OCI-M2 (cell line): ENCODE results near the gene IL1RAP.

Experiments used
- DNase-seq: peaks from one replicate; lab custom pipeline; 2025; ENCODE audit not compliant: unreplicated experiment; lab: John Stamatoyannopoulos, UW

IL1RAP gene

GRCh38 chr3:190568036-190568435 is 54.2 kb downstream of the IL1RAP start:
- DNase-seq, result no peak

DNA sequence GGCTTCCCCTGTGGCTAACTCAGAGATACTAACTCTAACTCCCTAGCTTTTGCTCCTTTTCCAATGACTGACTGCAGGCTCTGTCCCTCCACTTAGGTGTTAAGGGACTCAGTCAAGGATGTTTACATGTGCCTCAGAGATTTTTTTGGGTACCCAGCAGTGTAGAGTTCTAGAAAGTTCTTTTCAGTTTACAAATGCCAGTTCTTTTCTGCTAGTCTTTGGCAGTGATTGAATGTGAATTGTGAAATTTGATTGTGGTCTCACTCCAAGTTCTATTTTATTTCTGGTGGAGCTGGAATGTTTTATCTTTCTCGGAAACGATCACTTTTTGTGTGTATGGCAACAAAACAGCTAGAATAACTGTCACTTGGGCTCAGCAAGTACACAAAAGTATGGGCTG is 60.6 kb downstream of the IL1RAP start:
- DNase-seq, result no peak

- no peak for DNase-seq
Measured at GRCh38 chr3:190575437-190576185, 61.7 kb downstream of the IL1RAP start.

- no peak for DNase-seq
Measured at GRCh38 chr3:190577225-190577624, 63.3 kb downstream of the IL1RAP start.

- DNase-seq, result no peak
Measured at GRCh38 chr3:190579514-190580137, 65.7 kb downstream of the IL1RAP start.

- DNase-seq, result no peak
Measured at GRCh38 chr3:190580417-190580816, 66.5 kb downstream of the IL1RAP start.

GRCh38 chr3:190581041-190581541 is 67.2 kb downstream of the IL1RAP start:
- no peak for DNase-seq

DNA sequence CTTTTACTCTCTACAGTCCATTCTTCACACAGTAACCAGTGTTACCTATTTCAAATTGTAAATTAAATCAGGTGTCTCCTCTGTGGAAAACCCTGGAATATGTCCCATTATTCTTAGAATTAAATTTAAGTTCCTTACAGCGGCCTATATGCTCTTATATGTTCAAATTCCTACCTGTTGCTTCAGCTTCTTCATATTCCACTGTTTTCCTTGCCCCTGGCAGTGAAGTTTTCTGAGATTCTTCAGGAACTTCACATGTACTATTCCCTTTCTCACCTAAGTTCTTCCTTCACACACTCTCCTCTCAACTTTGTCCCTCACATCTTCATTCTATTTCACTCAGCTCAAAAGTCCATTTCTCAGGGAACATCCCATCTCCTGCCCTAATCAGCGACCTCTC is 68.8 kb downstream of the IL1RAP start:
- DNase-seq, result no peak

DNA sequence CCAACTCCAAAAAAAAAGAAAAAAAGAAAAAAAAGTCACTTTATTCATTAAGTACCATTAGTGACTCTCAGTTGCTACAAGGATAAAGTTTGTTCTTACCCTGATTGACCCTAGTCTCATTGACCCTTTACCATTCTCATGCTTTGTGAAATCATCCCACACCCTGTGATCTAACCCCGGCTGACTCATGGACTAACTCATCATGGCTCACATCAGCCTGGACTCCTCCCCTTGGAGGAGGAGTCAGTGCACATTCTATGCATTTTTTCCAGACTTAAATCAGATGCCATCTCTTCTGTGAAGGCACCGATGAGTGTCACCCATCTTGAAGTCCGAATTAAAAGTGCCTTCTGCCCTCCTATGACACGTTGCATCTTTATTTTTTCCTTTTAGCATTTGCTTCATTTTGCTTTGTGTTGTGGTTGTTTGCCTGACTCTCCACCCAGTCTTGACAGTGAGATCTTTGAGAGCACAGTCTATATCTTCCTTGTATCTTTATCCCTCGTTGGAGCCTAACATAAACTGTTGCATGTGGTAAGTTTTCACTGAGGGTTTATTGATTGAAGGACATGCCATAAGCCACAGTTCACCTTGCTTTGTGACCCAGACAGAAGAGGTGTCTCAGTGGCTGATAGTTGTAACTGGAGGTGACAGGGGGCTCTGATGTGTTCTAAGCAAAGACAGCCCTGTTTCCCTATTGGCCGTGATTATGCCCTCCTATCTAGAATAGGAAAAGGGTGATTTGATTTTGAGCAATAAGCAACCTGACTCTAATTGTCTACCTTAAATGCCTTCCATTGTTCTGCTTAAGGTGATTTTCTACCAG is 72.1 kb downstream of the IL1RAP start:
- DNase-seq, result no peak

GRCh38 chr3:190586631-190587011 is 72.7 kb downstream of the IL1RAP start:
- DNase-seq, result no peak

- no peak for DNase-seq
Measured at GRCh38 chr3:190588570-190588969, 74.7 kb downstream of the IL1RAP start.

- DNase-seq, result no peak
Measured at GRCh38 chr3:190589326-190589725, 75.4 kb downstream of the IL1RAP start.

DNA sequence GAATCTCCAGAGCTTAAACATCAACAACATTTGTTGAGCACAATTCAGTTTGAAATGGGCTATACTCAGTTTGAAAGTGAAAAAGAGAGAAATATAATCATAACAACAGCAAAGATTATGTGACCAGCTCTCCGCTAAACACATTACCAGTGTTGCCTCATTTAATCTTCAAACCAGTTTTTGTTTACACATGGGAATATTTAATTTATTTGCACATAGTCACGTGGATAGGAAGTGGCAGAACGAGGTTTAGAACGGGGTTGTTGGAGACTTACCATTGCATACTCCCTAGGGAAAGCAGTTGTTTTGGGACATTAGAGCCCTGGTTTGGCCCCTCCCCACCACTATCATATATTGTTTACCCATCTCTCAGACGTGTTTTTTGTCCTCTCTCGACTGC is 77.2 kb downstream of the IL1RAP start:
- DNase-seq, result no peak

DNA sequence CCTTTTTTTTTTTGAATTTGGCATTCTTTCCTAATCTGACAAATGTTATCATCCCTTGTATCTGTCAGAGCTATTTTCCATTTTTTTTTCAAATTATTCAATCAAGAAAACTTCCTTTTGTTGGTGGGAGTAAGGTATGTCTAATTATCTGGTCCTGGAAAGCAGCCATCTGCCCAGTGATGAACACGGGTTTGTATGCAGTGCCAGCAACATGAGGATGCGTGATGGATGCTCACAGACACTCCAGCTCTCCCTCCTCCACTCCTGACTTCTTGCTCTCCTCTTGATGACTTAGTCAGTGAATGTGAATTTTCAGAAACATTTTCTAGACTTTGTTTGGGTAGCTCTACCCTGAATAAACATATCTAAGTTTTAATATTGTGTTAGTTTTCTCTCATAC is 79.2 kb downstream of the IL1RAP start:
- DNase-seq, result no peak

GRCh38 chr3:190594171-190594570 is 80.3 kb downstream of the IL1RAP start:
- no peak for DNase-seq

GRCh38 chr3:190595179-190595795 is 81.4 kb downstream of the IL1RAP start:
- DNase-seq, result no peak

GRCh38 chr3:190595807-190596206 is 81.9 kb downstream of the IL1RAP start:
- DNase-seq, result no peak

DNA sequence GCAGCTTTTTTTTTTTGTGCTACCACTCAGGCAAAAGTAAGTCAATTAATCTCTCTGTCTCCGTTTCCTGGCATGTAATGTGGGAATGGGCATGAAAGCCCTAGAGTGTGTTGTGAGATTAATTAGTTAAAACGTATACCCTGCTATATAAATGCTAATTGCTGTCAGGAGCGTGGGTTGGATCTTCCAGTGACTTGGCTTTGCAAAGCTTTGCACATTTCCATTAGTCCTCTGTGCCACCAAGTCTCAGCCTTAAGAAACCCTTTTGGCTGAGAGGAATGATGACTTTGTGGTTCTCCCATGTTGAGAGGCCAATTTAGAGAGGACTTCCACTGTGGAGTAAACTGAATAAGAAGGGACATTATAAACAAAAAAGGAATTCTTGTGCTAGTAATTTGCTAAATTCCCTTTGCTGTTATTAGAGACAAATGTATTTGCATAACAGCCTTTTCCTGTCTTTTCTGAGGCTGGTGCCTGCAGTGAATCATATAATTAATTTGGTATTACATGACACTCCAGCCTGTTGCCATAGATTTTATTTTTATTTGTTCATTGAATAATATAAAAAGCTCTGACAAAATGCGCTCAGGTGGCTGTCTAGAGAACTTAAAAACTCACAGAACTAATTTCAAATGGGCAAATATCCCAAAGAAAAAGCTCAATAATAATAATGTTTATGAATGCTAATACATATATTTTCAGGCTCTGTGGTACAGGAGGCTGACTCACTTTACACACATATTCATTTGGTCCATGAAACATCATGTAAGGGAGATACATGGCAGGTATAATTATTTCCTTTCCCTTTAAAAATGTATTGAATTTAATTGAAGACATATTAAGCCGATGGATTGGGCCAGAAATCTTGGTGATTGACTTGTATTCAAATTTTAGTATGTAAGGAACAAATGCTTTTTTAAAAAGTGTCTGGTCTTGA is 82.7 kb downstream of the IL1RAP start:
- DNase-seq, result no peak

- DNase-seq, result no peak
Measured at GRCh38 chr3:190597291-190597690, 83.4 kb downstream of the IL1RAP start.

- DNase-seq, result no peak
Measured at GRCh38 chr3:190601622-190602021, 87.7 kb downstream of the IL1RAP start.
